MM.1S (cell line): ENCODE results near the gene LVRN.

Source experiments
- CTCF ChIP-seq: fragments of 300-600 bp; sonication (generic); IDR thresholded peaks from 2 replicates; pipeline ENCODE4 v1.5.1; 2016; ENCODE audit warnings: antibody characterized with exemption, low read length, mixed read lengths
- EZH2 ChIP-seq: fragments of 300-600 bp; sonication (generic); optimal IDR thresholded peaks from 2 replicates; pipeline ENCODE3; 2017; ENCODE audit warnings: low read depth, mild to moderate bottlenecking, antibody characterized with exemption, low read length, mixed read lengths

- TF ChIP-seq CTCF (no peak), EZH2 (no peak)
Observed at GRCh38 chr5:115992848-115993350, 30.6 kb downstream of the LVRN start.
